PFSK-1 (cell line): Measurements from ENCODE around the gene SH3YL1.

Experiments
- POLR2AphosphoS5 ChIP-seq: IDR thresholded peaks from 2 replicates; pipeline ENCODE4 v1.6.1; 2012; ENCODE audit warnings: low read depth, mild to moderate bottlenecking, control low read depth, low read length, moderate library complexity
- TAF1 ChIP-seq: IDR thresholded peaks from 2 replicates; pipeline ENCODE4 v1.6.1; 2012; ENCODE audit warnings: low read length, control low read depth, borderline replicate concordance; ENCODE audit not compliant: insufficient read depth
- TF ChIP-seq, protein P1 (sequence below), 2 experiments: IDR thresholded peaks; 2 replicates each; pipeline versions ENCODE4 v1.6.1 to v1.8.0; 2011 to 2012; ENCODE audit warnings: low read depth in 2 of 2, low read length in 2 of 2, control low read depth in 1 of 2, inconsistent platforms in 1 of 2, mild to moderate bottlenecking in 1 of 2, moderate library complexity in 1 of 2; ENCODE audit not compliant: insufficient read depth in 1 of 2

DNA sequence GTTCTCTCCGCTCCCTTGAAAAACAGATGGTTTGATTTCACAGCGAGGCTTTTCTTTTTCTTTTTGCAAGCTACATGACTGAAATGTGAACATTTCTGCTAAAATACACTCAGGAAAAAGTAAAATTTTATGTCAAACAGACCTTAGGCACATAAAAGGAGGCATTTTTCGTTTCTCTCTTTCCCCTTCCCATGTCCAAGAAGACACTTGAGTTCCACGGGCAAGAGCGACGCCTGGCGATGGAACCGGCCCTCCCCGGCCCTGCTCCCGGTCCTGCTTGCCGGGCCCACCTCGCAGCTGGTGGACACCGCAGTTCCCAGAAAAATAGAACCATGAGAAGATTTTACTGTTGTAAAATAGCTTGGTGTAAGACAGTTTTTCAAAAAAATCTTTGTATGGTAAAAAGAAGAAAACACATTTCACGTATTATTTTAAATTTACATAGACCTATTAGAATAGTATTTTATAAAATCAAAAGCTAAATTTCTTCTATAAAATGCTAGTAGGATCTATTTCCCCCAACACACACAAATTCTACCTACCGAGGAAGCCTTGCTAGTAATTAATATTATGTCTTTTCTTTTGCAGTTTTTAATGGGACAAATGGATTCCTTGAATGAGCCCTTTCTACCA, 26.4 kb upstream of the SH3YL1 start:
- TF ChIP-seq, protein P1, sequence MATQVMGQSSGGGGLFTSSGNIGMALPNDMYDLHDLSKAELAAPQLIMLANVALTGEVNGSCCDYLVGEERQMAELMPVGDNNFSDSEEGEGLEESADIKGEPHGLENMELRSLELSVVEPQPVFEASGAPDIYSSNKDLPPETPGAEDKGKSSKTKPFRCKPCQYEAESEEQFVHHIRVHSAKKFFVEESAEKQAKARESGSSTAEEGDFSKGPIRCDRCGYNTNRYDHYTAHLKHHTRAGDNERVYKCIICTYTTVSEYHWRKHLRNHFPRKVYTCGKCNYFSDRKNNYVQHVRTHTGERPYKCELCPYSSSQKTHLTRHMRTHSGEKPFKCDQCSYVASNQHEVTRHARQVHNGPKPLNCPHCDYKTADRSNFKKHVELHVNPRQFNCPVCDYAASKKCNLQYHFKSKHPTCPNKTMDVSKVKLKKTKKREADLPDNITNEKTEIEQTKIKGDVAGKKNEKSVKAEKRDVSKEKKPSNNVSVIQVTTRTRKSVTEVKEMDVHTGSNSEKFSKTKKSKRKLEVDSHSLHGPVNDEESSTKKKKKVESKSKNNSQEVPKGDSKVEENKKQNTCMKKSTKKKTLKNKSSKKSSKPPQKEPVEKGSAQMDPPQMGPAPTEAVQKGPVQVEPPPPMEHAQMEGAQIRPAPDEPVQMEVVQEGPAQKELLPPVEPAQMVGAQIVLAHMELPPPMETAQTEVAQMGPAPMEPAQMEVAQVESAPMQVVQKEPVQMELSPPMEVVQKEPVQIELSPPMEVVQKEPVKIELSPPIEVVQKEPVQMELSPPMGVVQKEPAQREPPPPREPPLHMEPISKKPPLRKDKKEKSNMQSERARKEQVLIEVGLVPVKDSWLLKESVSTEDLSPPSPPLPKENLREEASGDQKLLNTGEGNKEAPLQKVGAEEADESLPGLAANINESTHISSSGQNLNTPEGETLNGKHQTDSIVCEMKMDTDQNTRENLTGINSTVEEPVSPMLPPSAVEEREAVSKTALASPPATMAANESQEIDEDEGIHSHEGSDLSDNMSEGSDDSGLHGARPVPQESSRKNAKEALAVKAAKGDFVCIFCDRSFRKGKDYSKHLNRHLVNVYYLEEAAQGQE (IDR thresholded peaks at IDR 0.05; ENCODE audit: insufficient read depth in 1 of 2, low read depth in 2 of 2, low read length in 2 of 2): no peak
- TF ChIP-seq POLR2AphosphoS5: no peak
- TF ChIP-seq TAF1: no peak
